ENCODE data around the gene PACSIN1. TPM values are rescaled to one million over a fixed set of nuclear protein-coding genes. Genes with fewer than 3 reads are reported as not detected.

Gene PACSIN1
- total RNA-seq, 1 experiment from 2014 or later: 5.0 TPM

DNA sequence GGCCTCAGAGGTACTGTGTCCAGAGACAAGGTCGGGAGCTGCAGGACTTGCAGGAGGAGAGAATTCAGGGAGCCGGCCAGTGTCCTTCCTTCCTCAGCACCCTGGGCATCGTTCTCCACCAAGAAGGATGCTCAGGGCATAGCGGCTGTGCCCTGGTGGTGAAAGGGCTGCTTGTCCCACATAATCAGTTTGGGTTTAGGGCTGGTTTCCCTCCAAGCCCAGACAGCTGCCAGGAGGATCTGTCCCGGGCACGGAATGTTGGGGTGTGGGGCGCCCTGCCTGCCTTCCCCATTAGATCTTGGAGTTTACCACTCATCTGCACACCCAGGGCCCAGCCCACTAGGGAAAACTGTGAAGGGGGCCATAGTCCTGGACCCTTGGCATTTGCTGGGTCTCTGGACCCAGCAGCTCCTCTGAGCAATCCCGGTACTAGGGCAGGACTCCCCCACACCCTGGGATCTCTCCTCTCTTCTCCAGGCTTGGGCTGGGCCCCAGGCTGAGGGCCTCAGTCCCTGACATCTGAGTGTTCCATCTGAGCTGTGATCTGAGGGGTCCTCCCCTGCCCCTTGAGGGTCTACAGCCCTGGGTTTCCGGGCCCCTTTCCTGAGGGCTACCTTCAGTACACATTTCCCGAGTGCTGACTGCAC lies 108.9 kb downstream of the PACSIN1 start:
- Histone ChIP-seq H2AFZ (ENCODE audit: low read depth, low read length, poor library complexity, severe bottlenecking) (no peak overlapping the region), H3K4me2 (ENCODE audit: low read length) (no peak overlapping the region), H4K20me1 (ENCODE audit: insufficient read depth) (no peaks in the 10 kb centered on the region), H3K9me2 (ENCODE audit: insufficient read depth) (no peaks in the 10 kb centered on the region), H3K79me2 (ENCODE audit: insufficient read depth, low read length) (no peaks in the 10 kb centered on the region), H3K4me3 (replicated peaks in 1 of 2; ENCODE audit: low read depth in 1 of 2, low read length in 2 of 2) (no peak overlapping the region), H3K9ac (ENCODE audit: low read length) (no peak overlapping the region), H3K4me1 (ENCODE audit: control insufficient read depth in 1 of 2, insufficient read depth in 2 of 2, low read length in 2 of 2) (no peaks in the 10 kb centered on the region), H3K9me3 (ENCODE audit: control insufficient read depth in 1 of 2, insufficient read depth in 1 of 2, low read depth in 1 of 2, low read length in 2 of 2) (no peaks in the 10 kb centered on the region), H3K36me3 (ENCODE audit: control insufficient read depth in 1 of 2, insufficient read depth in 2 of 2, low read length in 2 of 2) (no peaks in the 10 kb centered on the region), H3K27ac (ENCODE audit: low read depth, low read length) (no peak overlapping the region), H3K27me3 (ENCODE audit: insufficient read depth, low read length) (no peaks in the 10 kb centered on the region)
- ChIA-PET CTCF (no interaction called here), POLR2A (no interaction called here), RAD21 (ENCODE audit: low non-redundant PET in 1 of 2, low total read pairs in 2 of 2, uncharacterized antibody in 2 of 2, unreplicated experiment in 2 of 2) (no interaction called here)
- ATAC-seq: 0 out of 2 replicates have a peak, but pooled peaks have one; percentile 8
- BruUV-seq (replicated peaks): no TSS peak
- intact Hi-C loops (cut with micrococcal nuclease): no loop called here
- TF ChIP-seq ZNF274 (IDR thresholded peaks at IDR 0.05; ENCODE audit: low read depth, low read length): no peak
- no peak for TF ChIP-seq EZH2 (IDR thresholded peaks at IDR 0.05)
- no peak for TF ChIP-seq EZH2phosphoT487 (IDR thresholded peaks at IDR 0.05; ENCODE audit: borderline replicate concordance)
- no peak for TF ChIP-seq TCF7L2 (IDR thresholded peaks at IDR 0.05; ENCODE audit: borderline replicate concordance, extremely low read depth, insufficient read depth, insufficient read length)
- TF ChIP-seq SP1 (IDR thresholded peaks at IDR 0.05; ENCODE audit: low read depth): no peak
- no peak for TF ChIP-seq RAD21 (IDR thresholded peaks at IDR 0.05; ENCODE audit: low read depth)
- no peak for TF ChIP-seq EGR1 (IDR thresholded peaks at IDR 0.05; ENCODE audit: low read depth)
- TF ChIP-seq, protein P1, sequence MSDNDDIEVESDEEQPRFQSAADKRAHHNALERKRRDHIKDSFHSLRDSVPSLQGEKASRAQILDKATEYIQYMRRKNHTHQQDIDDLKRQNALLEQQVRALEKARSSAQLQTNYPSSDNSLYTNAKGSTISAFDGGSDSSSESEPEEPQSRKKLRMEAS (IDR thresholded peaks at IDR 0.05): no peak
- no peak for TF ChIP-seq CBX3 (IDR thresholded peaks at IDR 0.05; ENCODE audit: low read depth)
- no peak for TF ChIP-seq POLR2AphosphoS5 (IDR thresholded peaks at IDR 0.05; ENCODE audit: low read depth, low read length)
- TF ChIP-seq, protein P2, sequence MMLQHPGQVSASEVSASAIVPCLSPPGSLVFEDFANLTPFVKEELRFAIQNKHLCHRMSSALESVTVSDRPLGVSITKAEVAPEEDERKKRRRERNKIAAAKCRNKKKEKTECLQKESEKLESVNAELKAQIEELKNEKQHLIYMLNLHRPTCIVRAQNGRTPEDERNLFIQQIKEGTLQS (IDR thresholded peaks at IDR 0.05): no peak
- TF ChIP-seq, protein P3, sequence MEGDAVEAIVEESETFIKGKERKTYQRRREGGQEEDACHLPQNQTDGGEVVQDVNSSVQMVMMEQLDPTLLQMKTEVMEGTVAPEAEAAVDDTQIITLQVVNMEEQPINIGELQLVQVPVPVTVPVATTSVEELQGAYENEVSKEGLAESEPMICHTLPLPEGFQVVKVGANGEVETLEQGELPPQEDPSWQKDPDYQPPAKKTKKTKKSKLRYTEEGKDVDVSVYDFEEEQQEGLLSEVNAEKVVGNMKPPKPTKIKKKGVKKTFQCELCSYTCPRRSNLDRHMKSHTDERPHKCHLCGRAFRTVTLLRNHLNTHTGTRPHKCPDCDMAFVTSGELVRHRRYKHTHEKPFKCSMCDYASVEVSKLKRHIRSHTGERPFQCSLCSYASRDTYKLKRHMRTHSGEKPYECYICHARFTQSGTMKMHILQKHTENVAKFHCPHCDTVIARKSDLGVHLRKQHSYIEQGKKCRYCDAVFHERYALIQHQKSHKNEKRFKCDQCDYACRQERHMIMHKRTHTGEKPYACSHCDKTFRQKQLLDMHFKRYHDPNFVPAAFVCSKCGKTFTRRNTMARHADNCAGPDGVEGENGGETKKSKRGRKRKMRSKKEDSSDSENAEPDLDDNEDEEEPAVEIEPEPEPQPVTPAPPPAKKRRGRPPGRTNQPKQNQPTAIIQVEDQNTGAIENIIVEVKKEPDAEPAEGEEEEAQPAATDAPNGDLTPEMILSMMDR (IDR thresholded peaks at IDR 0.05 in 2 of 3, conservative IDR thresholded peaks at IDR 0.05 in 1 of 3; ENCODE audit: borderline replicate concordance in 1 of 3, insufficient read depth in 1 of 3, low read depth in 2 of 3, low read length in 2 of 3): no peak
- no peak for TF ChIP-seq SIN3A (IDR thresholded peaks at IDR 0.05; ENCODE audit: low read depth)
- TF ChIP-seq ZFX (IDR thresholded peaks at IDR 0.05): no peak
- no peak for TF ChIP-seq CEBPB (IDR thresholded peaks at IDR 0.05; ENCODE audit: low read depth)
- TF ChIP-seq, protein P4, sequence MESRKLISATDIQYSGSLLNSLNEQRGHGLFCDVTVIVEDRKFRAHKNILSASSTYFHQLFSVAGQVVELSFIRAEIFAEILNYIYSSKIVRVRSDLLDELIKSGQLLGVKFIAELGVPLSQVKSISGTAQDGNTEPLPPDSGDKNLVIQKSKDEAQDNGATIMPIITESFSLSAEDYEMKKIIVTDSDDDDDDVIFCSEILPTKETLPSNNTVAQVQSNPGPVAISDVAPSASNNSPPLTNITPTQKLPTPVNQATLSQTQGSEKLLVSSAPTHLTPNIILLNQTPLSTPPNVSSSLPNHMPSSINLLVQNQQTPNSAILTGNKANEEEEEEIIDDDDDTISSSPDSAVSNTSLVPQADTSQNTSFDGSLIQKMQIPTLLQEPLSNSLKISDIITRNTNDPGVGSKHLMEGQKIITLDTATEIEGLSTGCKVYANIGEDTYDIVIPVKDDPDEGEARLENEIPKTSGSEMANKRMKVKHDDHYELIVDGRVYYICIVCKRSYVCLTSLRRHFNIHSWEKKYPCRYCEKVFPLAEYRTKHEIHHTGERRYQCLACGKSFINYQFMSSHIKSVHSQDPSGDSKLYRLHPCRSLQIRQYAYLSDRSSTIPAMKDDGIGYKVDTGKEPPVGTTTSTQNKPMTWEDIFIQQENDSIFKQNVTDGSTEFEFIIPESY (IDR thresholded peaks at IDR 0.05; ENCODE audit: extremely low read depth, insufficient replicate concordance, low read length): no peak
- TF ChIP-seq ELF1 (IDR thresholded peaks at IDR 0.05; ENCODE audit: borderline replicate concordance, low read depth): no peak
- no peak for TF ChIP-seq YY1 (IDR thresholded peaks at IDR 0.05; ENCODE audit: extremely low read depth, insufficient replicate concordance, low read depth, low read length)
- no peak for TF ChIP-seq SRF (IDR thresholded peaks at IDR 0.05; ENCODE audit: low read depth)
- no peak for TF ChIP-seq JUND (IDR thresholded peaks at IDR 0.05)
- DNase-seq (ENCODE audit: low read depth, low spot score): no peak
